Liver (tissue), 9 donors: ENCODE measurements around the gene RBM15. TPM values are rescaled to one million over a fixed set of nuclear protein-coding genes. Genes with fewer than 3 reads are reported as not detected.

Source experiments
- DNase-seq: peaks from one replicate; pipeline ENCODE4 v3.0.0-alpha.2; 2017; ENCODE audit warnings: low spot score
- H3K27ac ChIP-seq, 2 donors: one replicate each; pipeline ENCODE4 v1.7.0; 2013; ENCODE audit warnings: inconsistent platforms in 2 of 2, low read length in 2 of 2, control low read depth in 1 of 2, low read depth in 1 of 2, mild to moderate bottlenecking in 1 of 2
- H3K27me3 ChIP-seq, 4 donors: one replicate each; pipeline versions ENCODE4 v1.6.1 to v1.7.0; 2013; ENCODE audit warnings: low read length in 3 of 4, inconsistent platforms in 1 of 4, mild to moderate bottlenecking in 1 of 4, moderate library complexity in 1 of 4; ENCODE audit not compliant: control insufficient read depth in 4 of 4, insufficient read depth in 4 of 4
- H3K36me3 ChIP-seq, 4 donors: one replicate each; pipeline versions ENCODE4 v1.6.1 to v1.7.0; 2013; ENCODE audit warnings: low read length in 3 of 4, mild to moderate bottlenecking in 3 of 4, low read depth in 1 of 4, moderate library complexity in 1 of 4; ENCODE audit not compliant: control insufficient read depth in 4 of 4, insufficient read depth in 3 of 4
- H3K4me1 ChIP-seq, 4 donors: one replicate each; pipeline versions ENCODE4 v1.6.1 to v1.7.0; 2013; ENCODE audit warnings: low read length in 3 of 4, mild to moderate bottlenecking in 3 of 4, moderate library complexity in 1 of 4; ENCODE audit not compliant: control insufficient read depth in 4 of 4, insufficient read depth in 4 of 4
- H3K4me3 ChIP-seq, 3 donors: one replicate each; pipeline versions ENCODE4 v1.6.1 to v1.7.0; 2013; ENCODE audit warnings: low read length in 3 of 3, control low read depth in 1 of 3, low read depth in 1 of 3, mild to moderate bottlenecking in 1 of 3
- H3K9ac ChIP-seq, 2 donors: one replicate each; pipeline ENCODE4 v1.7.0; 2013; ENCODE audit warnings: low read length in 2 of 2, mild to moderate bottlenecking in 2 of 2, moderate library complexity in 2 of 2, control low read depth in 1 of 2, low read depth in 1 of 2
- H3K9me3 ChIP-seq, 4 donors: one replicate each; pipeline versions ENCODE4 v1.6.1 to v1.7.0; 2013; ENCODE audit warnings: low read length in 3 of 4; ENCODE audit not compliant: control insufficient read depth in 4 of 4
- ATF3 ChIP-seq: IDR thresholded peaks from 2 replicates; pipeline ENCODE4 v1.6.1; 2016; ENCODE audit warnings: antibody characterized with exemption
- EGR1 ChIP-seq, 2 donors: IDR thresholded peaks; 2 replicates each; pipeline ENCODE4 v1.6.1; 2016 to 2018; ENCODE audit warnings: antibody characterized with exemption in 2 of 2, low read depth in 2 of 2
- FOXA1 ChIP-seq: IDR thresholded peaks from 2 replicates; pipeline ENCODE4 v1.6.1; 2016; ENCODE audit warnings: antibody characterized with exemption
- FOXA2 ChIP-seq: IDR thresholded peaks from 2 replicates; pipeline ENCODE4 v1.6.1; 2016; ENCODE audit warnings: antibody characterized with exemption
- HNF4A ChIP-seq, 2 donors: conservative IDR thresholded peaks; 2 replicates each; pipeline ENCODE4 v1.6.1; 2016; ENCODE audit warnings: antibody characterized with exemption in 2 of 2, mild to moderate bottlenecking in 2 of 2
- HNF4G ChIP-seq: IDR thresholded peaks from 2 replicates; pipeline ENCODE4 v1.6.1; 2016; ENCODE audit warnings: antibody characterized with exemption
- JUND ChIP-seq, 2 donors: IDR thresholded peaks; 2 replicates each; pipeline ENCODE4 v1.6.1; 2016; ENCODE audit warnings: antibody characterized with exemption in 2 of 2
- MAX ChIP-seq: IDR thresholded peaks from 2 replicates; pipeline ENCODE4 v1.6.1; 2016; ENCODE audit warnings: antibody characterized with exemption
- NR2F2 ChIP-seq: IDR thresholded peaks from 2 replicates; pipeline ENCODE4 v1.6.1; 2016; ENCODE audit warnings: antibody characterized with exemption
- RAD21 ChIP-seq, 2 donors: IDR thresholded peaks; 2 replicates each; pipeline ENCODE4 v1.6.1; 2016; ENCODE audit warnings: antibody characterized with exemption in 2 of 2, mild to moderate bottlenecking in 2 of 2
- REST ChIP-seq: IDR thresholded peaks from 2 replicates; pipeline ENCODE4 v1.6.1; 2016; ENCODE audit warnings: antibody characterized with exemption, mild to moderate bottlenecking
- RXRA ChIP-seq, 2 donors: IDR thresholded peaks; 2 replicates each; pipeline ENCODE4 v1.6.1; 2017 to 2018; ENCODE audit warnings: antibody characterized with exemption in 2 of 2, mild to moderate bottlenecking in 1 of 2
- SP1 ChIP-seq: IDR thresholded peaks from 2 replicates; pipeline ENCODE4 v1.6.1; 2018; ENCODE audit warnings: antibody characterized with exemption, mild to moderate bottlenecking
- TAF1 ChIP-seq: conservative IDR thresholded peaks from 2 replicates; pipeline ENCODE4 v1.6.1; 2016; ENCODE audit warnings: antibody characterized with exemption, mild to moderate bottlenecking
- ZBTB33 ChIP-seq: IDR thresholded peaks from 2 replicates; pipeline ENCODE4 v1.6.1; 2016; ENCODE audit warnings: antibody characterized with exemption
- WGBS: extraction: QIAGEN DNeasy Blood & Tissue Kit; methylation state at CpG from one replicate; pipeline ENCODE4 v1.1.7; 2013; 5-methylcytosine and 5-hydroxymethylcytosine counted together
- polyA plus RNA-seq, 2 donors: library from polyadenylated mRNA; stranded (reverse) in 1 of 2; unstranded in 1 of 2; fragments of 200-250 nt in 1 of 2; fragments of >200 nt in 1 of 2; fragmentation: Nextera tagmentation in 1 of 2; extraction: Ambion mirVana in 1 of 2; gene quantifications; one replicate each; pipeline versions ENCODE4 v1.2.1 to v1.2.3, GENCODE V29; 2013 to 2015
- total RNA-seq, 2 donors: library from RNA; depleted of rRNA; stranded (reverse); fragments of >200 nt; gene quantifications; one replicate each; pipeline ENCODE4 v1.2.3, GENCODE V29; 2014
- donor health status: healthy.
- donor health status: healthy.
- donor health status: healthy.
- donor health status: healthy.
- donor health status: healthy.

RBM15 gene
- total and polyA plus RNA-seq, 4 donors: 2.4 to 34.0 (median 15.0) TPM

- H3K27me3 ChIP-seq: no peaks in the 10 kb centered on the region
- no peaks in the 10 kb centered on the region for H3K9me3 ChIP-seq
- peaks cover 9 to 65% (median 29%) of the 10 kb centered on the region in 4 donors for H3K4me1 ChIP-seq
- TF ChIP-seq JUND (IDR thresholded peaks at IDR 0.05) (no peak), RAD21 (IDR thresholded peaks at IDR 0.05) (no peak), NR2F2 (no peak), HNF4G (no peak), ATF3 (no peak), EGR1 (IDR thresholded peaks at IDR 0.05; ENCODE audit: low read depth in 2 of 2) (no peak), FOXA1 (no peak), MAX (no peak), TAF1 (no peak), FOXA2 (no peak), REST (no peak), ZBTB33 (no peak)
- peaks cover 0 to 10% (median 3%) of the 10 kb centered on the region in 4 donors for H3K36me3 ChIP-seq
- H3K27ac ChIP-seq: no peak overlapping the region
- H3K4me3 ChIP-seq: no peak overlapping the region
- H3K9ac ChIP-seq: no peak overlapping the region
- WGBS: 72% methylated on average over 9 of the region's 9 CpGs
- no peak for DNase-seq
Measured at GRCh38 chr1:110346690-110347089, 7.5 kb downstream of the RBM15 start.

- TF ChIP-seq HNF4A (conservative IDR thresholded peaks at IDR 0.05) (no peak), REST (no peak), EGR1 (IDR thresholded peaks at IDR 0.05; ENCODE audit: low read depth in 2 of 2) (no peak), TAF1 (no peak), MAX (no peak), SP1 (no peak), RXRA (IDR thresholded peaks at IDR 0.05) (no peak), NR2F2 (no peak), FOXA2 (no peak), ATF3 (no peak), HNF4G (no peak)
- H3K9me3 ChIP-seq: no peaks in the 10 kb centered on the region
- no peak for DNase-seq
- peaks cover 0 to 9% (median 2%) of the 10 kb centered on the region in 4 donors for H3K36me3 ChIP-seq
- H3K27me3 ChIP-seq: no peaks in the 10 kb centered on the region
- H3K4me3 ChIP-seq: no peak overlapping the region
- 83% methylated on average over 14 of the region's 14 CpGs for WGBS
- no peak overlapping the region for H3K27ac ChIP-seq
- H3K4me1 ChIP-seq: peaks cover 5 to 59% (median 22%) of the 10 kb centered on the region in 4 donors
- H3K9ac ChIP-seq: no peak overlapping the region
Measured at GRCh38 chr1:110347182-110347893, 8.2 kb downstream of the RBM15 start.
